Measurements from ENCODE around the gene RRP1.

Gene RRP1

GRCh38 chr21:43803558-43804300 lies 14.4 kb downstream of the RRP1 start:
- DNase-seq: no peak

DNA sequence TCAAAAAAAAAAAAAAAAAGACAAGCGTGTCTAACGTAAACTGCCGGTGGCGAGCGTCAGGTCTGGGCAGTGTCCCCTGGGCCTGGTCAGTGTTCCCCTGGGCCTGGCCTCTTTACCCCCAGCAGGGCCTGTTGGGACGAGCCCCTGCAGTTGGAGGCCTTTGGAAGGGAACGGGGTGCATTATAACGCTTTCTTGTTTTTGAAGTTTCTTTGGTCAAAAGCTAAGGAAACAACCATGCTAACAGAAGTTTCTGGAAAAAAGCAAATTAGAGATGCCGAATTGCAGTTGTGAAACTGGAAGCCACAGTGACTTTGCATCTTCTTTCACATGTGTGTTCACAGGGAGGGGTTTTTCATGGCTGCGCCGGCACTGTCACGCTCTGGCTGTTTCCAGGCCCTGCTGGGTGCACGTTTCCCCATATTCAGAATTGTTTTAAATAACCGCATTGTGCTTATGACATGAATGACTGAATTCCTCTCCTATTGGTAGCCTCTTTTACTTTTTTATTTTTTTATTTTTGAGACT lies 16.0 kb downstream of the RRP1 start:
- no peak for DNase-seq

GRCh38 chr21:43806017-43806710 lies 16.8 kb downstream of the RRP1 start:
- no peak for DNase-seq

- DNase-seq: no peak
Observed at GRCh38 chr21:43808367-43808766, 19.0 kb downstream of the RRP1 start.

DNA sequence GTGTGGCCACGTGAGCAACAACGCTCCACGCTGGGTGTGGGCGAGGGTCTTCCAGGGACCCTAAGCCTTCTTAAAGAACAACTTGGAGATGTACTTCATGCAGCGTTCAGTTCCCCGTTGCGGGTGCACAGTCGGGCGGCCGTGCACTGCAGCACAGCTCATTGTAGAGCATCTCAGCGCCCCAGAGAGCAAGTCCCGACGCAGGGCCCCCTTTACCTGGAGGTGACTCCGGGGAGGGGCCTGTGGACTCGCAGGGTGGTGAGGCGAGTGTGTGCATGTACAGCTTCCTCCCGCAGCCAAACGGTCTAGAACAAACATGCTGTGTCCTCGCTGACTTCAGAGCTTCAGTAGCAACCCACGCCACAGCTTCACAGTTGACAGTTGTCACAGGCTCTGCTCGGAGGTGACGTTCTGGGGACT lies 19.5 kb downstream of the RRP1 start:
- DNase-seq: no peak

DNA sequence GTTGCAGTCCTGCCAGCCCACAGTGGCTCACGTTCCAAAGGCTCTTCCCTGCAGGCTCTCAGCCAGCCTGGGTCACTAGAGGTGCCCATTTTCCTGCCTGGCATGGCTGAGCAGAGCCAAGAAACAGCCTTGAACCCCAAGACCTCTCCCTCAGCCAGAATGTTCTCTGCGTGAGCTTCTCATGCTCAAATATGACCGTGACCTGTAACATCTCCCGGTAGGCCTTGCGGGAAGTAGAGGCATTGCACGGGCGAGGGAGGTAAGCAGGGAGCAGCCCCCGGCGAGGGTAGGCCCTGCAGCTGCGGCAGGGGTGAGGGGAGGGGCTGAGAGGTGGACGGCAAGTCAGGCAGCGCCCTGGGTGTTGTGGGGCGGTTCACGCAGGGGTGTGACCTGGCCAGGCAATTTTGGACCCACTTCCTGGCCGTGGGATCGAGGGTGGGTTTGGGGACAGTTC lies 20.0 kb downstream of the RRP1 start:
- no peak for DNase-seq

GRCh38 chr21:43809853-43810504 lies 20.6 kb downstream of the RRP1 start:
- no peak for DNase-seq

DNA sequence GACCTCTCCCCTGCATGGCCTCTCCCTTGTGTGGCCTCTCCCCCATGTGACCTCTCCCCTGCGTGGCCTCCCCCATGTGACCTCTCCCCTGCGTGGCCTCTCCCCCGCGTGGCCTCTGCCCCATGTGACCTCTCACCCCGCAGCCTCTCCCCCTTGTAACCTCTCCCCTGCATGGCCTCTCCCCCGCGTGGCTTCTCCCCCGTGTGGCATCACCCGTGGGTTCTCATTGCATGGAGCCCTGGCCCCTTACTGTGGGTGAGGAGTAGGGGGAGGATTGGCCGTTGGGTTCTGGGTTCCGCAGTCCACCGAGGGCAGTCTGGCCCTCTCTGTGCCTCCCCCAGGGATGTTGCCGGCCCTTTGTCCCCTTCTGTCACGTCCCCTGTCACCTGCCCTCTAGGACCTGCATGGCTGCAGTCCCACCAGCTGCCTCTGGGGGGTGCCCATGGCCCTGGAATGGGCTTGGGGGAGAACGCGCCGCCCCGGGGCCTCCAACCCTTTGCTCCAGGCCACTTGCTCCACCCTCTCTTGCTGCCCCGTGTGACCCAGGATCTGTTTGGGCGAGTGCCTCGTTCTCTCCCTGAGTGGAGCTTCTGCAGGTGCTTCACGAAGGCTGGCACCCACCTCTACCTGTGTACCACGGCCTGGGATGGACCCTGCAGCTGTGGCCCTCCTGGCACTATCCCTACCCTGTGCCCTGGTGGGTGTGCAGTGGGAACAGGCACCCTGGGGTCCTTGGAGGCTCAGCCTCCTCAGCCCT lies 21.3 kb downstream of the RRP1 start:
- DNase-seq: no peak

DNA sequence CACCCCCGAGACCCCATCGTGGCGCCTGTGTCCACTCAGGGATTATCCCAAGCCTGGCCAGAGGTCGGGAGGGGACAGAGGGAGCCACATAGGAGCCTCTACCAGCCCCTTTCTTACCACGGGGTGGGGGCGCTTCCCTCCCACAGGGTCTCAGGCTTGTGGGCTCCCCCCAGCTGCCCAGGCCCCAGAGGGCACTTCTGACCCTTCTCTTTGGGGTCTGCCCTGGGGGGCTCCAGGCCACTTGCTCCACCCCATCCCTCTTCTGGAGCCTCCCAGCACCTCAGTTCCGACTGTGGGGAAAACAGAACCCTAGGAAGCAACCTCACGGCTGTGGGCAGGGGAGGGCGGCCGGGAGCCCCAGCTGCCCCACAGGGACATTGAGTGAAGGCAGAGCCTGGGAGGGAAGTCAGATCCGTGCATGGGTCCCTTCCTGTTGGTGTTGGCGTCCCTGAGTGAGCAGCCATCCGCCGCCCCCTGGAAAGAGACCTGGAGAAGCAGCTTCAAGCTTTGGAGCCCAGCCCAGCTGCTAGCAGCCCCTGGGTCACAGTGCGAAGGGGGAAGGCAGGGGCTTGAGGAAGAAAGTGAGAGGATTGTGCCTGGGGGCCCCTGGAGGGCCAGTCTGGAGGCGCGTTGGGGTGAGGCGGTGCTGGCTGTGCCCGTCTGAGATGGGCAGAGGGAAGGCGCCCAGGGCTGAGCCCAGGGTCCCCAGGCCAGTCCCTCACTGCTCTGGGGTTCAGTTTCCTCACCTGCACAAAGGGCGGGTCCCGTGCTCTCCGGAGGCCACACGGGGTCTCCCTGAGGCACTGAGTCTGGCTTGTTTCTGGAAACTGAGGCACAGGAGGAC lies 22.1 kb downstream of the RRP1 start:
- no peak for DNase-seq

- DNase-seq: no peak
Observed at GRCh38 chr21:43812139-43812821, 22.9 kb downstream of the RRP1 start.

GRCh38 chr21:43812957-43813655 lies 23.7 kb downstream of the RRP1 start:
- no peak for DNase-seq

DNA sequence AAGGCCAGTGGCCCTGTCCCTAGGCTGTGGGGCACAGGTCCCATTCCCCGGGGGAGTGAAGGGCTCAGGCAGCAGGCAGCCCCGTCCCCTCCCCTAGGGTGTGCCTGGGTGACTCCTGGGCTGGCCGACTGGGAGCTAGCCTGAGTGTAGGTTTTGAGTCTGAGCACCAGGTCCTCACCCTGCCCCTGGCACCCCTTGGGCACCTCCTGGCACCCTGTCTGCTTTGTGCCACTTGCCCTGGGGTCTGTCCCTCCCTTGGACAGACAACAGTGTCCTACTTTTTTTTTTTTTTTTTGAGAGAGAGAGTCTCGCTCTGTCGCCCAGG lies 24.2 kb downstream of the RRP1 start:
- no peak for DNase-seq

- no peak for DNase-seq
Observed at GRCh38 chr21:43814215-43815106, 25.1 kb downstream of the RRP1 start.

DNA sequence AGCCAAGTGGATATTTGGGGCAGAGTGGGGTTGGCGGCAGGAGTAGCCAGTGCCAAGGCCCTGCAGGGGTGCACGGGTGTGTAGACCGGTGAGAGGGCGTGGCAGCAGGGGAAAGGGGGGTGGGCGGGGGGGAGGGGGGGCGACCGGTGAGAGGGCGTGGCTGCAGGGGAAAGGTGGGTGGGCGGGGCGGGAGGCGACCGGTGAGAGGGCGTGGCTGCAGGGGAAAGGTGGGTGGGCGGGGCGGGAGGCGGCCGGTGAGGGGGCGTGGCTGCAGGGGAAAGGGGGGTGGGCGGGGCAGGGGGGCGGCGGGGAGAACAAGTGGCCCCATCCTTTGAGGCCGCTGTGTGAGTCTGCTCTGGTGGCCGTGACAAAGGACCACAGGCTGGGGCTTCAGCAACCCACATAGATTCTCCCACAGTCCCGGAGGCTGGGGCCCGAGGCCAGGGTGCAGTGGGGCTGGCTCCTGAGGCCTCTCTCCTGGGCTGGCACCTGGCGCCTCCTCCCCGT lies 25.8 kb downstream of the RRP1 start:
- no peak for DNase-seq

- no peak for DNase-seq
Observed at GRCh38 chr21:43815991-43816390, 26.6 kb downstream of the RRP1 start.

DNA sequence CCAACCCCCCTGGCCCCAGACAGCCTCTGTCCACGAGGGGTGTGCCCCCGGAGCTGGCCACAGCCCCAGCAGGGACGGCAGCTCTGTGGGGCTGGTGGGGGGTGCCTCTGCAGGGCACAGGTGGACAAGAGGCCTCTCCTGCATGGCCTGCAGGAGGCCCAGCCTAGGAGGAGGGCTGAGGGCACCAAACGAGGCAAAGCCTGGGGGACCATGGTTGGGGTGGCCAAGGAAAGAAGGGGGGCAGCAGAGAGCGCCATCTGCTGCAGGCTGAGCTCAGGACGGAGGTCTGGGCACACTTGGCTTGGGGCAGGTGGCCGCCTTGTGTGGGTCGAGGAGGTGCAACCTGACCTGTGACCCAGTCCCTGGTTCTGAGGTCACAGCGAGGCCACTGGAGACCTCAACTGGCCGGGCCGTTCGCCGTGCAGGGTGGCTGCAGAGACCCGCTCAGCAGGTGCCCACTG lies 27.3 kb downstream of the RRP1 start:
- no peak for DNase-seq

DNA sequence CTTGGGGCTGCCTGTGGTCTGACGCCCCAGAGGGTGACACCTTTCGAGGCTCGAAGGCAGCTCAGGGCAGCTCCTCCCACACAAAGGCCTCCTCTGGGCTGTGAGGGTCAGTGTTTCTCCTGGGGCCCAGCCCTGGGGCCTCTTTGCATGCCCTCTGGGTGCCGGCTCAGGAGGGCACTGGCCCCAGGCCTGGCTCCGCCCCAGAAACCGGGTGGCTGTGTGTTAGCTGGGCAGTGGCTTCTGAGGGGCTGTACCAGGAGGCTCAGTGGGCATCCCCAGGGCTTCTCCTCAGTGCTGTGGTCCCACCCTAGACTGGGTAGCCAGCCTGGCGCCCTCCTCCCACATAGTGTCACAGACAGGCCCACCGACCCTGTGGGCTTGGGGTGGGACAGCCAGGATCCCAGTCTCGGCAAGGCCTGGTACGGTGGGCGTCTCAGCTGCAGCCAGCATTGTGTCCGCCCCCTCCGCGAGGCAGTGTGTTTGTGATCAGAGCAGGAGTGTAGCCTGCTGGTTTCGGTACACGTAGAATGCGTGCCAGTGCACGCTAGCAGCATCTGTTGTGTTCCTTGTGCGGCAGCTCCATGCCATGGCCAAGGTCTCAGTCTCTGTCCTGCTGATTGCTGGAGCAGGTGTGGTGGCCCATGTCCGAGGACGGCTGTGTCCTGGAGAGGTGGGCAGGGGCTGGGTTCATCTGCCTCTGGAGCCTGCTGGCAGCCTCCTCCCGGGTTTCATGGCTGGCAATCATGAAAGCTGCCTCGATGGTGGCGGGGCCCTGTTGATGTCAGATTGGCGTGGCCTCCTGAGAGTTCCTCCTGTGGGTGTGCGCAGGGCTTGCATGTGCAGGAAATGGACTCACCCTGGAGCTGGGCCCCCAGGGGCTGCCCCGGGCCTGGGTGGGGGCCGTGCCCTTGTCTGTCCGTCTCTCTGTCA lies 28.0 kb downstream of the RRP1 start:
- DNase-seq: no peak

DNA sequence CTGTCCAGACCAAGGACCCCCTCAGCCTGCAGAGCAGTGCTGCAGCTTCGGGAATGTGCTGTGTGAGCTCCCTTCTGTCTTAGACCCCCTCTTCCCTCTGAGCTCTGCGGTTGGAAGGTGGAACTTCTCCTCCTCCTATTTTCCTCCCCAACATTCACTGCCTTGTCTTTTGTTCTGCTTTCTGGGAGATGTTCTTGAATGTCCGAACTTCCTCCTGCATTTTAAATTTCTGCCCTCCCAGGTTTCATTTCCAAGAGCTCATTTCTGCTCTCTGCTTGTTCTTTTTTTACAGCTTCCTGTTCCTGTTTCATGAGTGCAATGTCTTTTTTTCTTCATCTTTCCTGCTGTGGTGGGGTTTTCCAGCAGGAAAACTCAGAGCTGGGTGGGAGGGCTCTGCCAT lies 29.3 kb downstream of the RRP1 start:
- DNase-seq: no peak

All from NCI-H1417 treated with DMSO at 0.1 percent for 48 hours (cell line).